Measurements from ENCODE around the gene ZGRF1. TPM values are rescaled to one million over a fixed set of nuclear protein-coding genes. Genes with fewer than 3 reads are reported as not detected.
"Not testable (repeated sequence)": the region's sequence is repeated elsewhere in the genome, so short reads cannot be mapped to it uniquely, and the experiment has no call there.

The ZGRF1 gene
- total RNA-seq, 1 donor from 2014 or later = 4.4 TPM

DNA sequence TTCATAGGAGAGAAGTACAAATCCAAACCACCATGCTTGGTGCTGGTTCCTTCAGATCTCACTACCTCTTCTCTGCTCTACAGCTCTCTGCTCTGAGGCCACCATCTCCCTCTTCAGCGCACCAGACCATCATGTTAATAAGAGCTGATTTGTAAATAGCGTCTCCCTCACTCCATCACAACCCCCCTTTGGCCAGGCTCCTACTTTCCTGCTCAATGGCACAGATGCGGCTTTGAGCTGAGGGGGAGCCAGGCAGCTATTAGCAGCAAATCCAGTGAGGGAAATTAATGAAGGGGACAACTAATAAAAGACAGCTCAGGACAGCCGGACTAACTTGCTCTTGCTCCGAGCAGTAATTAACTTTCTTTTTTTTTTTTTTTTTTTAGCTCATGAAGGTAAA lies 133.8 kb downstream of the ZGRF1 start:
- DNase-seq (ENCODE audit: low read depth) = no peak
- H3K4me3 ChIP-seq (ENCODE audit: low read depth, low read length) = no peak overlapping the region
- TF ChIP-seq, protein P1, sequence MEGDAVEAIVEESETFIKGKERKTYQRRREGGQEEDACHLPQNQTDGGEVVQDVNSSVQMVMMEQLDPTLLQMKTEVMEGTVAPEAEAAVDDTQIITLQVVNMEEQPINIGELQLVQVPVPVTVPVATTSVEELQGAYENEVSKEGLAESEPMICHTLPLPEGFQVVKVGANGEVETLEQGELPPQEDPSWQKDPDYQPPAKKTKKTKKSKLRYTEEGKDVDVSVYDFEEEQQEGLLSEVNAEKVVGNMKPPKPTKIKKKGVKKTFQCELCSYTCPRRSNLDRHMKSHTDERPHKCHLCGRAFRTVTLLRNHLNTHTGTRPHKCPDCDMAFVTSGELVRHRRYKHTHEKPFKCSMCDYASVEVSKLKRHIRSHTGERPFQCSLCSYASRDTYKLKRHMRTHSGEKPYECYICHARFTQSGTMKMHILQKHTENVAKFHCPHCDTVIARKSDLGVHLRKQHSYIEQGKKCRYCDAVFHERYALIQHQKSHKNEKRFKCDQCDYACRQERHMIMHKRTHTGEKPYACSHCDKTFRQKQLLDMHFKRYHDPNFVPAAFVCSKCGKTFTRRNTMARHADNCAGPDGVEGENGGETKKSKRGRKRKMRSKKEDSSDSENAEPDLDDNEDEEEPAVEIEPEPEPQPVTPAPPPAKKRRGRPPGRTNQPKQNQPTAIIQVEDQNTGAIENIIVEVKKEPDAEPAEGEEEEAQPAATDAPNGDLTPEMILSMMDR (IDR thresholded peaks at IDR 0.05; ENCODE audit: insufficient read depth, low read length, poor library complexity, severe bottlenecking) = no peak
- peaks cover 13% of the 10 kb centered on the region for H3K27me3 ChIP-seq (ENCODE audit: control insufficient read depth, insufficient read depth, low read length)
- H3K36me3 ChIP-seq (ENCODE audit: control insufficient read depth, insufficient read depth, low read length) = no peaks in the 10 kb centered on the region

DNA sequence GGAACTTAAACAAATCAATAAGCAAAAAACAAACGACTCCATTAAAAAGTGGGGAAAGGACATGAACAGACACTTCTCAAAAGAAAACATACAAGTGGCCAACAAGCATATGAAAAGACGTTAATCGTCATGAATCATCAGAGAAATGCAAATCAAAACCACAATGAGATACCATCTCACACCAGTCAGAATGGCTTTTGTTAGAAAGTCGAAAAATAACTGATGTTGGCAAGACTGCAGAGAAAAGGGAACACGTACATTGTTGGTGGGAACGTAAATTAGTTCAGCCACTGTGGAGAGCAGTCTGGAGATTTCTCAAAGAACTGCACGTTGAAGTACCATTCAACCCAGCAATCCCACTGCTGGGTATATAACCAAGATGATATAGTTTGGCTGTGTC lies 144.4 kb downstream of the ZGRF1 start:
- H3K4me3 ChIP-seq (ENCODE audit: low read depth, low read length) = no peak overlapping the region
- H3K36me3 ChIP-seq (ENCODE audit: control insufficient read depth, insufficient read depth, low read length) = no peaks in the 10 kb centered on the region
- no peaks in the 10 kb centered on the region for H3K27me3 ChIP-seq (ENCODE audit: control insufficient read depth, insufficient read depth, low read length)
- TF ChIP-seq, protein P1 (IDR thresholded peaks at IDR 0.05; ENCODE audit: insufficient read depth, low read length, poor library complexity, severe bottlenecking) = no peak
- DNase-seq (ENCODE audit: low read depth) = no peak

DNA sequence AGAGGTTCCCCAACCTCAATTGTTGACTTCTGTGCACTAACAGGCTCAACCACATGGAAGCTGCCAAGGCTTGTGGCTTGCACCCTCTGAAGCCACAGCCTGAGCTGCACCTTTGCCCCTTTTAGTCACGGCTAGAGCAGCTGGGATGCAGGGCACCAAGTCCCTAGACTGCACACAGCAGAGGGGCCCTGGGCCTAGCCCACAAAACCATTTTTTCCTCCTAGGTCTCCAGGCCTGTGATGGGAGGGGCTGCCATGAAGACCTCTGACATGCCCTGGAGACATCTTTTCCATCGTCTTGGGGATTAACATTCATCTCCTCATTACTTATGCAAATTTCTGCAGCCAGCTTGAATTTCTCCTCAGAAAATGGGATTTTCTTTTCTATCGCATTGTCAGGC lies 145.9 kb downstream of the ZGRF1 start:
- not testable (repeated sequence) for H3K4me3 ChIP-seq (ENCODE audit: low read depth, low read length); H3K36me3 ChIP-seq (ENCODE audit: control insufficient read depth, insufficient read depth, low read length); H3K27me3 ChIP-seq (ENCODE audit: control insufficient read depth, insufficient read depth, low read length); DNase-seq (ENCODE audit: low read depth)

Other genes starting within 250 kb of the ZGRF1 start
- gene NEUROG2, start 120.7 kb downstream of the ZGRF1 start, total RNA-seq = not detected in 2 replicates
- 36.7 and 44.4 TPM in 2 replicates for gene LARP7, start 234 bp upstream of the ZGRF1 start, total RNA-seq